Nephron progenitor cell (in vitro differentiated cells): ENCODE data around the gene PDE4D.

Experiments used
- DNase-seq: peaks from one replicate; pipeline ENCODE4 v3.0.0; 2021
- H3K27ac Mint-ChIP-seq: 2 replicates; pipeline ENCODE4 v1.8.0; 2021; ENCODE audit warnings: mild to moderate bottlenecking, moderate library complexity, mixed read lengths
- H3K27me3 Mint-ChIP-seq: 2 replicates; pipeline ENCODE4 v1.8.0; 2021; ENCODE audit warnings: mild to moderate bottlenecking, low read depth, mixed read lengths; ENCODE audit not compliant: poor library complexity
- H3K36me3 Mint-ChIP-seq: 2 replicates; pipeline ENCODE4 v1.8.0; 2021; ENCODE audit warnings: low read depth, mixed read lengths
- H3K4me1 Mint-ChIP-seq: 2 replicates; pipeline ENCODE4 v1.8.0; 2021; ENCODE audit warnings: mixed read lengths
- H3K4me3 Mint-ChIP-seq: 2 replicates; pipeline ENCODE4 v1.8.0; 2021; ENCODE audit warnings: mild to moderate bottlenecking, moderate library complexity, mixed read lengths
- H3K9me3 Mint-ChIP-seq: 2 replicates; pipeline ENCODE4 v1.8.0; 2021; ENCODE audit warnings: mild to moderate bottlenecking, moderate library complexity, mixed read lengths
- CTCF ChIP-seq: fragments of 200-600 bp; sonication (generic); IDR thresholded peaks from 2 replicates; pipeline ENCODE4 v1.5.0; 2021; ENCODE audit warnings: antibody characterized with exemption

Gene PDE4D

GRCh38 chr5:59055745-59056448 lies 837.6 kb downstream of the PDE4D start:
- TF ChIP-seq CTCF = no peak
- H3K27ac Mint-ChIP-seq = no peak overlapping the region
- peaks cover 7% of the 10 kb centered on the region for H3K27me3 Mint-ChIP-seq
- no peak for DNase-seq
- no peak overlapping the region for H3K4me3 Mint-ChIP-seq
- no peaks in the 10 kb centered on the region for H3K36me3 Mint-ChIP-seq
- no peaks in the 10 kb centered on the region for H3K9me3 Mint-ChIP-seq
- H3K4me1 Mint-ChIP-seq = peaks cover 25% of the 10 kb centered on the region

- Mint-ChIP-seq H3K4me3 (no peak overlapping the region), H3K27ac (no peak overlapping the region), H3K27me3 (peaks cover 7% of the 10 kb centered on the region), H3K36me3 (no peaks in the 10 kb centered on the region), H3K4me1 (peaks cover 25% of the 10 kb centered on the region), H3K9me3 (no peaks in the 10 kb centered on the region)
- DNase-seq = no peak
- no peak for TF ChIP-seq CTCF
These were observed 838.5 kb downstream of the PDE4D start for GRCh38 chr5:59054963-59055528.

- peak overlapping the region; percentile 4 for H3K27ac Mint-ChIP-seq
- no peak overlapping the region for H3K4me3 Mint-ChIP-seq
- peaks cover 25% of the 10 kb centered on the region for H3K4me1 Mint-ChIP-seq
- H3K27me3 Mint-ChIP-seq = peaks cover 7% of the 10 kb centered on the region
- TF ChIP-seq CTCF = no peak
- DNase-seq = no peak
- no peaks in the 10 kb centered on the region for H3K9me3 Mint-ChIP-seq
- no peaks in the 10 kb centered on the region for H3K36me3 Mint-ChIP-seq
These were observed 841.6 kb downstream of the PDE4D start for GRCh38 chr5:59051951-59052350.

GRCh38 chr5:59049095-59049494 lies 844.4 kb downstream of the PDE4D start:
- TF ChIP-seq CTCF = no peak

GRCh38 chr5:59042201-59043055 lies 851.1 kb downstream of the PDE4D start:
- no peak for DNase-seq
- no peaks in the 10 kb centered on the region for H3K27me3 Mint-ChIP-seq
- H3K4me3 Mint-ChIP-seq = peak overlapping the region; percentile 21
- H3K9me3 Mint-ChIP-seq = no peaks in the 10 kb centered on the region
- H3K36me3 Mint-ChIP-seq = peaks cover 4% of the 10 kb centered on the region
- H3K4me1 Mint-ChIP-seq = peaks cover 36% of the 10 kb centered on the region
- peak overlapping the region; percentile 93 for H3K27ac Mint-ChIP-seq
- no peak for TF ChIP-seq CTCF

More at GRCh38 chr5:59049095-59049494, 844.4 kb downstream of the PDE4D start:
- no peak for DNase-seq
- no peaks in the 10 kb centered on the region for H3K9me3 Mint-ChIP-seq
- H3K4me3 Mint-ChIP-seq = no peak overlapping the region
- peaks cover 3% of the 10 kb centered on the region for H3K27me3 Mint-ChIP-seq
- H3K27ac Mint-ChIP-seq = no peak overlapping the region
- peaks cover 10% of the 10 kb centered on the region for H3K4me1 Mint-ChIP-seq
- peaks cover 4% of the 10 kb centered on the region for H3K36me3 Mint-ChIP-seq
